ENCODE results near the gene NINJ1. TPM values are rescaled to one million over a fixed set of nuclear protein-coding genes. Genes with fewer than 3 reads are reported as not detected.

NINJ1 gene
- total and polyA plus RNA-seq, 2 of the 8 experiments (the other 6 are each of a cell fraction or from before 2014, with no cell fraction given) = 28.2 to 65.6 TPM

GRCh38 chr9:93154293-93154903 lies 20.3 kb upstream of the NINJ1 start:
- H2BK120ac ChIP-seq (replicated peaks; ENCODE audit: low read depth, low read length) = no peak overlapping the region
- H2BK20ac ChIP-seq (ENCODE audit: low read length) = no peak overlapping the region
- no peaks in the 10 kb centered on the region; a peak in 1 of 8 replicates for H3K36me3 ChIP-seq (ENCODE audit: control insufficient read depth in 2 of 4, insufficient read depth in 4 of 4, low read length in 3 of 4)
- no peak overlapping the region for H2BK5ac ChIP-seq (ENCODE audit: low read depth, low read length)
- H3K79me2 ChIP-seq (ENCODE audit: control insufficient read depth in 1 of 2, insufficient read depth in 2 of 2, low read length in 2 of 2) = no peaks in the 10 kb centered on the region
- H2BK12ac ChIP-seq (ENCODE audit: low read depth, low read length) = no peak overlapping the region
- FAIRE-seq (peak; percentile 77), DNase-seq (ENCODE audit: low read depth in 1 of 2, low spot score in 2 of 2) (peak in 1 of 2 experiments; percentile 84)
- H3K27ac ChIP-seq (ENCODE audit: low read depth, low read length) = no peak overlapping the region
- no peaks in the 10 kb centered on the region for H3K9me3 ChIP-seq (ENCODE audit: insufficient read depth in 2 of 2, low read depth in 1 of 2, low read length in 1 of 2)
- TF ChIP-seq CTCF (IDR thresholded peaks at IDR 0.05; ENCODE audit: control extremely low read depth in 1 of 3, insufficient read depth in 1 of 3, low read depth in 1 of 3, low read length in 3 of 3) (peak; percentile 82 to 89 (median 89)), ASH2L (IDR thresholded peaks at IDR 0.05; ENCODE audit: low read length) (no peak), KDM5A (IDR thresholded peaks at IDR 0.05; ENCODE audit: low read length) (no peak), RAD21 (IDR thresholded peaks at IDR 0.05 in 1 of 2, conservative IDR thresholded peaks at IDR 0.05 in 1 of 2; ENCODE audit: low read depth in 2 of 2, low read length in 2 of 2) (peak; percentile 71 to 77), BRCA1 (IDR thresholded peaks at IDR 0.05; ENCODE audit: low read depth, low read length) (no peak), JUND (IDR thresholded peaks at IDR 0.05; ENCODE audit: low read length) (no peak)
- H2BK15ac ChIP-seq (ENCODE audit: low read length) = no peak overlapping the region
- H3K23ac ChIP-seq (ENCODE audit: insufficient read length) = no peak overlapping the region
- no peak overlapping the region for H4K8ac ChIP-seq (ENCODE audit: extremely low read depth, insufficient read depth, low read length)
- H3K14ac ChIP-seq (ENCODE audit: insufficient read length) = no peak overlapping the region
- no peak overlapping the region for H3K4ac ChIP-seq (replicated peaks; ENCODE audit: insufficient read length, low read depth, low read length)
- no peak overlapping the region for H4K5ac ChIP-seq (ENCODE audit: insufficient read length, low read depth, low read length)
- 76% methylated on average over 14 of the region's 14 CpGs; no CpG with 5 or more reads in 1 of the 2 experiments for WGBS, 2 experiments (ENCODE audit: extremely low coverage in 1 of 2, insufficient coverage in 1 of 2, insufficient read length in 1 of 2, insufficient replicate concordance in 2 of 2, low coverage in 1 of 2, low lambda C conversion rate in 2 of 2, missing lambda C conversion rate in 1 of 2)
- H2AK5ac ChIP-seq (ENCODE audit: low read depth, low read length) = no peak overlapping the region
- no peak overlapping the region for H3K9ac ChIP-seq (replicated peaks in 1 of 4; ENCODE audit: extremely low read depth in 1 of 4, low read depth in 3 of 4, low read length in 3 of 4)
- no peaks in the 10 kb centered on the region for H3K27me3 ChIP-seq (replicated peaks in 1 of 4; ENCODE audit: control insufficient read depth in 3 of 4, extremely low read depth in 1 of 4, insufficient read depth in 3 of 4, low read length in 3 of 4)
- H3K79me1 ChIP-seq (ENCODE audit: low read depth, low read length) = no peaks in the 10 kb centered on the region
- H3K18ac ChIP-seq (ENCODE audit: extremely low read depth, low read length) = no peak overlapping the region
- POLR2A ChIA-PET (ENCODE audit: partially characterized antibody) = interaction anchor here (0.8 to 1.0 kb wide), 2 partner anchors 8 to 20 kb away, joined by 3 read pairs; partner anchors contain the start of gene NINJ1
- CTCF ChIA-PET (ENCODE audit: partially characterized antibody) = interaction anchor here (0.5 to 5.6 kb wide), 50 partner anchors 8 to 438 kb away, joined by 3 to 74 read pairs (median 4); no protein-coding TSS in a partner anchor
- no peak overlapping the region for H4K91ac ChIP-seq (replicated peaks; ENCODE audit: insufficient read length, low read length)
- no peaks in the 10 kb centered on the region for H3K23me2 ChIP-seq (ENCODE audit: low read depth, low read length)
- no peaks in the 10 kb centered on the region for H3K4me1 ChIP-seq (replicated peaks in 1 of 4; ENCODE audit: control insufficient read depth in 3 of 4, insufficient read depth in 4 of 4, low read length in 3 of 4)
- no peak overlapping the region for H3K56ac ChIP-seq (replicated peaks; ENCODE audit: insufficient read length, low read depth, low read length)
- peak overlapping the region; percentile 58; the same call in 1 of the 2 replicates for H2AFZ ChIP-seq (ENCODE audit: low read length)
- no peaks in the 10 kb centered on the region for H4K20me1 ChIP-seq (replicated peaks in 1 of 2; ENCODE audit: control insufficient read depth in 1 of 2, insufficient read depth in 2 of 2, low read length in 2 of 2)
- H3K4me2 ChIP-seq (ENCODE audit: insufficient read depth in 1 of 2, low read depth in 2 of 2, low read length in 2 of 2) = no peak overlapping the region
- H3K4me3 ChIP-seq (ENCODE audit: extremely low read depth in 1 of 4, insufficient read depth in 2 of 4, low read depth in 3 of 4, low read length in 4 of 4) = no peak overlapping the region

Measured in H1 (cell line).